Uterus (tissue), 4 donors: Measurements from ENCODE around the gene NEDD4L. TPM values are rescaled to one million over a fixed set of nuclear protein-coding genes. Genes with fewer than 3 reads are reported as not detected.

ENCODE experiments used
- DNase-seq, 2 donors: peaks; one replicate each; pipeline ENCODE4 v3.0.0-alpha.2; 2019 to 2020
- H3K27ac ChIP-seq, 2 donors: fragments of 200-600 bp; sonication (generic); 1 replicate in 1 of 2; 2 replicates in 1 of 2; pipeline ENCODE4 v1.5.1; 2016 to 2018
- H3K27me3 ChIP-seq, 2 donors: fragments of 200-600 bp; sonication (generic); one replicate each; pipeline ENCODE4 v1.5.1; 2018 to 2019; ENCODE audit warnings: control low read depth in 1 of 2
- H3K36me3 ChIP-seq, 2 donors: fragments of 200-600 bp; sonication (generic); one replicate each; pipeline ENCODE4 v1.5.1; 2019; ENCODE audit warnings: control low read depth in 1 of 2
- H3K4me1 ChIP-seq, 2 donors: fragments of 200-600 bp; sonication (generic); one replicate each; pipeline ENCODE4 v1.5.1; 2018 to 2019; ENCODE audit warnings: control low read depth in 1 of 2
- H3K4me3 ChIP-seq, 2 donors: fragments of 200-600 bp; sonication (generic); 1 replicate in 1 of 2; 2 replicates in 1 of 2; pipeline ENCODE4 v1.5.1; 2018 to 2019; ENCODE audit warnings: mild to moderate bottlenecking in 1 of 2
- H3K9me3 ChIP-seq, 2 donors: fragments of 200-600 bp; sonication (generic); one replicate each; pipeline ENCODE4 v1.5.1; 2019; ENCODE audit warnings: control low read depth in 1 of 2
- POLR2A ChIP-seq, 2 donors: fragments of 450-650 bp; IDR thresholded peaks; one replicate each; pipeline ENCODE4 v1.6.1; 2016; ENCODE audit warnings: antibody characterized with exemption in 2 of 2, mild to moderate bottlenecking in 1 of 2, moderate library complexity in 1 of 2
- intact Hi-C: fragments of 100-400 bp; cut with DNase I; formaldehyde crosslinking; loops from one replicate; pipeline ENCODE4 v1.15.1; 2023; ENCODE audit warnings: low total_unique reads
- total RNA-seq, 4 donors: library from RNA; depleted of rRNA in 3 of 4; stranded (reverse); fragments of >200 nt in 3 of 4; gene quantifications; one replicate each; pipeline versions ENCODE4 v1.1.0 to v1.2.4, GENCODE V29; 2014 to 2023
- TF ChIP-seq, protein P1 (sequence below), 4 experiments: fragments of 200-600 bp in 2 of 4; fragments of 450-650 bp in 2 of 4; sonication (generic) in 2 of 4; IDR thresholded peaks; one replicate each; pipeline ENCODE4 v1.5.1; 2016 to 2019; ENCODE audit warnings: antibody characterized with exemption in 4 of 4, mild to moderate bottlenecking in 2 of 4, moderate library complexity in 1 of 4
- donor health status: DM: yes; HTN: yes; CAD: no.

NEDD4L gene
- total RNA-seq, 4 donors from 2014 or later = 6.2 to 45.9 (median 32.3) TPM

DNA sequence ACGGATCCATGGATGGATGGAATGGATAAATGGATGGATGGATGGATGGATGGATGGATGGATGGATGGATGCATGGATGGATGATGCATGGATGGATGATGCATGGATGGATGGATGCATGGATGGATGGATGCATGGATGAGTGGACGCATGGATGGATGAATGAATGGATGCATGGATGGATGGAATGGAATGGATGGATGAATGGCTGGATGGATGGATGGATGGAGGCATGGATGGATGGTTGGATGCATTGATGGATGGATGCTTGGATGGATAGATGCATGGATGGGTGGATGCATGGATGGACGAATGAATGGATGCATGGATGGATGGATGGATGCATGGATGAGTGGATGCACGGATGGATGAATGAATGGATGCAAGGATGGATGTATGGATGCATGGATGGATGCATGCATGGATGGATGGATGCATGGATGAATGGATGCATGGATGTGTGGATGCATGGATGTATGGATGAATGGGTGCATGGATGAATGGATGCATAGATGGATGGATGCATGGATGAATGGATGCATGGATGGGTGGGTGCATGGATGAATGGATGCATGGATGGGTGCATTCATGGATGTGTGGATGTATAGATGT lies 375.7 kb downstream of the NEDD4L start:
- Histone ChIP-seq H3K9me3 (no peaks in the 10 kb centered on the region), H3K4me3 (no peak overlapping the region), H3K27ac (no peak overlapping the region), H3K4me1 (no peaks in the 10 kb centered on the region), H3K36me3 (no peaks in the 10 kb centered on the region), H3K27me3 (no peaks in the 10 kb centered on the region)
- intact Hi-C loops = no loop called here
- TF ChIP-seq POLR2A (IDR thresholded peaks at IDR 0.05) = no peak
- no peak for DNase-seq

- no peak overlapping the region for H3K27ac ChIP-seq
- DNase-seq = no peak
- intact Hi-C loops = no loop called here
Observed at GRCh38 chr18:58426611-58427010, 382.6 kb downstream of the NEDD4L start.

DNA sequence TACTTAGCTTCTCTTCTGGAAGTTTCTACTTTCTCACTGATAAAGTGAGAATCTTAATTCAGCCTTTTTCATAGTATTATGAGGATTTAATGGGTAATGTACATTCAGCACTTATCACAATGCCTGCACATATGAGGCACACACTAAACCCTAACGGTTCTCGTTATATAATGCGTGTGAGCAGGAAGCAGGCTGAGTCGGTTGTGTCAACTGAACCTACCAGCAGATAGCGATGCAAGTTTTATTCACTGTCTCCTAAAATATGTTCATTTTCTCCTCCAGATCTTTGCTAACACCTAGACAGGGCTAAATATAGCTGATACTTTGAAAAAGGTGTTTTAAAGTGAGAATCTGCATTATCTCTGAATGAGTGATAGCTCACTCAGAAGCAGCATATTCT lies 383.3 kb downstream of the NEDD4L start:
- no peak for TF ChIP-seq POLR2A (IDR thresholded peaks at IDR 0.05)
- TF ChIP-seq, protein P1, sequence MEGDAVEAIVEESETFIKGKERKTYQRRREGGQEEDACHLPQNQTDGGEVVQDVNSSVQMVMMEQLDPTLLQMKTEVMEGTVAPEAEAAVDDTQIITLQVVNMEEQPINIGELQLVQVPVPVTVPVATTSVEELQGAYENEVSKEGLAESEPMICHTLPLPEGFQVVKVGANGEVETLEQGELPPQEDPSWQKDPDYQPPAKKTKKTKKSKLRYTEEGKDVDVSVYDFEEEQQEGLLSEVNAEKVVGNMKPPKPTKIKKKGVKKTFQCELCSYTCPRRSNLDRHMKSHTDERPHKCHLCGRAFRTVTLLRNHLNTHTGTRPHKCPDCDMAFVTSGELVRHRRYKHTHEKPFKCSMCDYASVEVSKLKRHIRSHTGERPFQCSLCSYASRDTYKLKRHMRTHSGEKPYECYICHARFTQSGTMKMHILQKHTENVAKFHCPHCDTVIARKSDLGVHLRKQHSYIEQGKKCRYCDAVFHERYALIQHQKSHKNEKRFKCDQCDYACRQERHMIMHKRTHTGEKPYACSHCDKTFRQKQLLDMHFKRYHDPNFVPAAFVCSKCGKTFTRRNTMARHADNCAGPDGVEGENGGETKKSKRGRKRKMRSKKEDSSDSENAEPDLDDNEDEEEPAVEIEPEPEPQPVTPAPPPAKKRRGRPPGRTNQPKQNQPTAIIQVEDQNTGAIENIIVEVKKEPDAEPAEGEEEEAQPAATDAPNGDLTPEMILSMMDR (IDR thresholded peaks at IDR 0.05) = no peak
- intact Hi-C loops = no loop called here
- no peaks in the 10 kb centered on the region for H3K9me3 ChIP-seq
- no peak overlapping the region for H3K4me3 ChIP-seq
- H3K27me3 ChIP-seq = no peaks in the 10 kb centered on the region
- no peak for DNase-seq
- H3K27ac ChIP-seq = no peak overlapping the region
- no peaks in the 10 kb centered on the region for H3K4me1 ChIP-seq
- no peaks in the 10 kb centered on the region for H3K36me3 ChIP-seq

More at GRCh38 chr18:58426611-58427010, 382.6 kb downstream of the NEDD4L start:
- no peaks in the 10 kb centered on the region for H3K27me3 ChIP-seq
- H3K4me1 ChIP-seq = no peaks in the 10 kb centered on the region
- H3K36me3 ChIP-seq = no peaks in the 10 kb centered on the region
- H3K9me3 ChIP-seq = no peaks in the 10 kb centered on the region
- no peak overlapping the region for H3K4me3 ChIP-seq
- no peak for TF ChIP-seq POLR2A (IDR thresholded peaks at IDR 0.05)
- TF ChIP-seq, protein P1 (IDR thresholded peaks at IDR 0.05) = no peak

- Histone ChIP-seq H3K4me1 (no peaks in the 10 kb centered on the region), H3K27ac (no peak overlapping the region), H3K9me3 (no peaks in the 10 kb centered on the region), H3K27me3 (no peaks in the 10 kb centered on the region), H3K36me3 (no peaks in the 10 kb centered on the region), H3K4me3 (no peak overlapping the region)
- intact Hi-C loops = no loop called here
- TF ChIP-seq POLR2A (IDR thresholded peaks at IDR 0.05) = no peak
- TF ChIP-seq, protein P1 (IDR thresholded peaks at IDR 0.05) = no peak
- DNase-seq = no peak
Observed at GRCh38 chr18:58429442-58429841, 385.4 kb downstream of the NEDD4L start.

- Histone ChIP-seq H3K4me3 (no peak overlapping the region), H3K4me1 (no peaks in the 10 kb centered on the region), H3K27me3 (no peaks in the 10 kb centered on the region), H3K9me3 (no peaks in the 10 kb centered on the region), H3K27ac (no peak overlapping the region), H3K36me3 (no peaks in the 10 kb centered on the region)
- no peak for TF ChIP-seq POLR2A (IDR thresholded peaks at IDR 0.05)
- TF ChIP-seq, protein P1 (IDR thresholded peaks at IDR 0.05) = no peak
- intact Hi-C loops = no loop called here
- DNase-seq = no peak
Observed at GRCh38 chr18:58431215-58431614, 387.2 kb downstream of the NEDD4L start.
